KBM-7 (cell line): Measurements from ENCODE around the gene PLPPR5.

Experiments used
- DNase-seq: peaks from one replicate; pipeline ENCODE4 v3.0.0-alpha.2; 2015
- in situ Hi-C: fragments of 300-500 bp; cut with MboI; formaldehyde crosslinking; loops from 2 replicates; pipeline ENCODE4 v1.14.3; 2020; ENCODE audit warnings: low sequenced_read_pairs, low pct_unique_long_range_greater_than_20kb, mixed read lengths

Gene PLPPR5

DNA sequence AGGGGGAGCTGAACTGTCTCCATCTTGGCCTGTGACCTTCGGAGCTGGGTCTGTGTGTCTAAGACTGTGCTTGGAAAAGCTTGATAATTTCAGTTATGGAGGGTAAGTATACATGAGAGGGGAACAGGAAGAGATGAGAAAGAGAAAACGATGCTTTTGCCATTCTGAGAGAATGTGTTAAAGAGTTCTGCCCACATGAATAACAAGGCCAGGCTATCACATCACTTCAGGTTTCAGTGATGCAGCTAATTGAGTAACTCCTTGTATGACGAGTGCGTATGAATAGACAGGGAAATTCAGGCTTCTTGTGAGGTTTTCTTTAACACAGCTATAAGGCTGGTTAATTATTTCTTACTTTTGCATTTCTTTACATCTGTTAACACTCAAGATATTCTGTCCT, 81.0 kb downstream of the PLPPR5 start:
- no peak for DNase-seq
- in situ Hi-C loops: no loop called here

GRCh38 chr1:98921817-98922216, 82.8 kb downstream of the PLPPR5 start:
- no peak for DNase-seq
- in situ Hi-C loops: no loop called here

GRCh38 chr1:98920441-98921110, 84.1 kb downstream of the PLPPR5 start:
- no peak for DNase-seq
- in situ Hi-C loops: no loop called here

DNA sequence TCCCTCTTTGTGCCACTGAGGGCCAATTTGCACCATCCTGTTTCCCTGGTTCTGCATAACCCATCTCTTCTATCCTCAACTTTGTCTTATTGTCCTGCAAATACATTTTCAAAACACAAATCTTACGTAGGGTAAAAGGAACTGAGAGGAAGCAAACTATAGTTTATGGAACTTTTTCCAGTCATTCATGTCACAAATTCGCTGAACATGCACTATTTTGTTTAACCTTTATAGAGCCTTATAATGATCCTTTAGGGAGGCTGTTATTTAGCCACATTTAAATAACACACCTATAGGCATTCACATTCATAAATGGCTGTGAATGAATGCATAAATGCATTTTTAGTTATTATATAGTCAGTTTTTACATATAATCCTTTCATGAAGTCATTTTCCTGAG, 85.0 kb downstream of the PLPPR5 start:
- DNase-seq: no peak
- in situ Hi-C loops: no loop called here

GRCh38 chr1:98919211-98919610, 85.5 kb downstream of the PLPPR5 start:
- in situ Hi-C loops: no loop called here
- no peak for DNase-seq

- no peak for DNase-seq
- in situ Hi-C loops: no loop called here
Measured at GRCh38 chr1:98914547-98914946, 90.1 kb downstream of the PLPPR5 start.

DNA sequence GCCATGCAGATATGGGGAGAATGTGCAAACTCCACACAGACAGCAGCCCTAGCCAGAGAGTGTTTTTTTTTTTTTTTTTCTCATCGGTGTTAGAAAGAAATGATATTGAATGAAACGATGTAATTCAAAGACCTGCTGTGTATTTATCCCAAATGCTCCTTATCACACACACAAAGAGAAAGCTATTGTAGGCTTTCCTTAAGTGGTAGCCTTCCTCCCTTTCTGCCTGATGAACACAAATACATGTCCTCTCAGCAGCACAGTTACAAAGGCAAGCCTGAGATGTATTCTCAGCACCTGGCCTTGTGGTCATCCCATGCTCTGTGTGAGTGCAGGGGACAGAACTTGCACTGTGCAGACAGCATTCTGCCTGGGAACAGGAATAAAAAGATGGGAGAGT, 93.8 kb downstream of the PLPPR5 start:
- DNase-seq: no peak
- in situ Hi-C loops: no loop called here

GRCh38 chr1:98908980-98909379, 95.7 kb downstream of the PLPPR5 start:
- in situ Hi-C loops: no loop called here

GRCh38 chr1:98906809-98907208, 97.9 kb downstream of the PLPPR5 start:
- in situ Hi-C loops: no loop called here
- no peak for DNase-seq

More at GRCh38 chr1:98908980-98909379, 95.7 kb downstream of the PLPPR5 start:
- DNase-seq: no peak

GRCh38 chr1:98906361-98906760, 98.3 kb downstream of the PLPPR5 start:
- in situ Hi-C loops: no loop called here
- no peak for DNase-seq

DNA sequence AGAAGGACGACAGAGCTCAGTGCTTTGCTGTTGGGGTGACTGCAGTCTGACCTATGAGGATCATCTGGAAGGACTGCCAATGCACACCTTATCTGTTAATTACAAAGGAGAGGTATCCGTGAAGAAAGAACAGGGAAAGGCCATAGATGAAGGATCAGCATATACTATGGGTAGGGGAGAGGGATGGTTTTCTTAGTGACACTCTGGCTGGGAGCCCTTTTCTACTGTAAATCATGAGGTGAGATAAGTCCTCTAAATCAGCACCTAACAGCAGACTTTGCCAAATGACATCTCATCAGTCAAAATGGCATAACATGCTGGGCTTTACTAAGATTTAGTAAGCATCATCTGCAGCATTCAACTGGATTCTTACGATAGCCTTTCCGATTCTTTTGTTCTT, 100.0 kb downstream of the PLPPR5 start:
- no peak for DNase-seq
- in situ Hi-C loops: no loop called here

GRCh38 chr1:98903726-98904125, 100.9 kb downstream of the PLPPR5 start:
- in situ Hi-C loops: no loop called here
- no peak for DNase-seq

GRCh38 chr1:98903261-98903660, 101.4 kb downstream of the PLPPR5 start:
- in situ Hi-C loops: no loop called here
- DNase-seq: no peak

- DNase-seq: no peak
Measured at GRCh38 chr1:98898940-98899339, 105.7 kb downstream of the PLPPR5 start.

DNA sequence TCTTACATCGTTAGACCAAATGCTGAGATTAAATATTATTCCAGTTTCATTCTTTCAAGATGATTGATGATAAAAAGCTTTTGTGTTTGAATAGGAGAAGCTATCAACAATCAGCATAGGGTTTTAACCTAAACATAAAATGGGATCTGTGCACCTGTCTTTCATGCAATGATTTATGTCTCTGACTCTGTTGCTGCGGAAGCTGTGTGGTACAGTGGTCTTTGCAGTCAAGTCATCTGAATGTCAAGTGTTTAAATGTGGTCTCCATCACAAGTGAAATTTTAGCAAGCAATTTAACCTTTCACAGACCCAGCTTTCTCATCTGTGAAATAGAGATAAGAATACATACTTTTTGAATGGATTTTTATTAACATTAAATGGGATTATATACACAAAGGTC, 107.2 kb downstream of the PLPPR5 start:
- no peak for DNase-seq
- in situ Hi-C loops: no loop called here

More at GRCh38 chr1:98898940-98899339, 105.7 kb downstream of the PLPPR5 start:
- in situ Hi-C loops: no loop called here

- DNase-seq: no peak
- in situ Hi-C loops: no loop called here
Measured at GRCh38 chr1:98896711-98897445, 107.8 kb downstream of the PLPPR5 start.

DNA sequence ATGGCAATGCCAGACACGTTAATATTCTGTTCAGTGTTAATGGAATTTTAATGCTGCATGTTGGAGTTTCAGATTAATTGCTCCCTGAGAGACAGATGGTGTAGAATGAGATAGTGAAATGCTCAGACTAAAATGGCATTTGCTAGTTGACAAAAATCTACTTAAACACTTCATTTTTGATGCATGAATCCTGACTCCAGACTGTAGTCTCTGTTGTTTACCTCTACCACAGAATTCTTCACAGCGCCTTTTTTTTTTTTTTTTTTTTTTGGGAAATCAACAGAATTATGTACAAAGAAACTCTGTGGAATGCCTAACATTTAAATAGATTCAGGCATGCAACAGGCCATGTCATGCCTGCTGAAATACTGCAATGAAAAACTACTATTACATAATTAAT, 111.3 kb downstream of the PLPPR5 start:
- no peak for DNase-seq
- in situ Hi-C loops: no loop called here

DNA sequence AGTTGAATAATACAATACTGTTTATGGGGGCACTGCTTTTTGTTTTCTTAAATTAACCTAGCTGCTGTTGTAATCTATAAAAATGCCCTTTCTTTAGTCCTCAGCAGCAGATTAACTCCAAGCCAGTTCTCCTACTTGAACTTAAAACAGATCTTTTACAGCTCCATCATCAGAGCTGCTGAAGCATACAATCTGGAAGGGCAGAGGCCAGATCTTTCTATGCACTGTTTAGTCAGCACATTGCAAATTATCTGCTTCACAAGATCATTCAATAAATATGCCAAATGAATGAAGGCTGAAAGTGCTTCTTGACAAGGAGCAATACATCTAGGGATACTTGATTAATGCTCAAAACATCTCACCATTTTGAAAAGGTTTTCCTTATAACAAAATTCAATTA, 115.8 kb downstream of the PLPPR5 start:
- in situ Hi-C loops: no loop called here
- no peak for DNase-seq

DNA sequence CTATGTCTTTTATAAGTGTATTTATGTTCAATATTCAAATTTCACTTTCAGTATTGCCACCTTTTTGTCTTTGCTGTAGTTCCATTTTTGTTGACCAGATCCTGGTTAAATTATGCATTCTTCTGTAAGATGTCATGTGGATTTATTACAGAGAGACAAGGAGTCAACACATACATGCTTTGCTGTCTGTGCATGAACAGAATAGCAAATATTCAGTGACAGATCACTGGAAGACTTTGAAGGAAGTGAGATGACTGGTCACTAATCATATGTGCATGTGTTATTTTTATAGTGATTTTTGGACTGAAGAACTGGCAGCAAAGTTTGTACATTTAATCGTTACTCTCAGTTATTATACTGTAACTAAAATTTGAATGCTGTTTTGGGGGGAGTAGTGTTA, 117.2 kb downstream of the PLPPR5 start:
- DNase-seq: no peak
- in situ Hi-C loops: no loop called here

DNA sequence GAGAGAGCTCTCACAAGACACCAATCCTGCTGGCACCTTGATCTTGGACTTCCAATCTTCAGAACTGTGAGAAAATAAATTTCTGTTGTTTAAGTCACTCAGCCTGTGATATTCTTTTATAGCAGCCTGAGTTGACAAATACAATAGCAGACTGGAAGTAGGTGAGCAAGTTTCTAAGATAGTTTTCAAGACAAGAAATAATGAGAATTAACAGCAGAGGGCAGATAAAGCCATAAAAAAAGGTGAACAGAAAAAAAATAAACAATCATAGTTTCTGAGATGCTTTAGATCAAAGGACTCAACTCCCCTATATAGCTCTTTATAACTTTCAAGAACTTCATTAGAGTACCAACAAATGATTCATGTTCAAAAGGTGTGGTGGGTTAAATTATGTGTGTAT, 119.8 kb downstream of the PLPPR5 start:
- DNase-seq: no peak
- in situ Hi-C loops: no loop called here

DNA sequence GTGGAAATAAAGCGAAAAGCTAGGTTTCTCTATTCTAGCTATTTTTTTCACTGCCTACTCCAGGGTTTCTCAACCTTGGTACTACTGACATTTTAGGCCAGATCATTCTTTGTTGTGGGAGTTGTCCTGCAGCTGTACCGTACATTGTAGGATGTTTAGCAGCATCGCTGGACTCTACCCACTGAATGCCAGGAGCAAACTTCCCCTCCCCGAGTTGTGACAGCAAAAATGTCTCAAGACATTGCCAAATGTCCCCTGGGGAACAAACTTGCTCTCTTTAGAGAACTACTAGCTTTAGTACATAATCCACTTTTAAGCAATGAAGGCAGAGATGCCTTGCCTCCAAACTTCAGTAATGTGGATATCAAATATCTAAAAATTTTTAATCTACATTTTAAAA, 122.8 kb downstream of the PLPPR5 start:
- in situ Hi-C loops: no loop called here

More for the DNA sequence above, 122.8 kb downstream of the PLPPR5 start:
- DNase-seq: no peak
